Measurements from ENCODE around the gene AQP6.

Gene AQP6

GRCh38 chr12:50006280-50006679 lies 33.5 kb downstream of the AQP6 start:
- DNase-seq = no peak

- DNase-seq = no peak
Measured at GRCh38 chr12:50006754-50007442, 34.2 kb downstream of the AQP6 start.

DNA sequence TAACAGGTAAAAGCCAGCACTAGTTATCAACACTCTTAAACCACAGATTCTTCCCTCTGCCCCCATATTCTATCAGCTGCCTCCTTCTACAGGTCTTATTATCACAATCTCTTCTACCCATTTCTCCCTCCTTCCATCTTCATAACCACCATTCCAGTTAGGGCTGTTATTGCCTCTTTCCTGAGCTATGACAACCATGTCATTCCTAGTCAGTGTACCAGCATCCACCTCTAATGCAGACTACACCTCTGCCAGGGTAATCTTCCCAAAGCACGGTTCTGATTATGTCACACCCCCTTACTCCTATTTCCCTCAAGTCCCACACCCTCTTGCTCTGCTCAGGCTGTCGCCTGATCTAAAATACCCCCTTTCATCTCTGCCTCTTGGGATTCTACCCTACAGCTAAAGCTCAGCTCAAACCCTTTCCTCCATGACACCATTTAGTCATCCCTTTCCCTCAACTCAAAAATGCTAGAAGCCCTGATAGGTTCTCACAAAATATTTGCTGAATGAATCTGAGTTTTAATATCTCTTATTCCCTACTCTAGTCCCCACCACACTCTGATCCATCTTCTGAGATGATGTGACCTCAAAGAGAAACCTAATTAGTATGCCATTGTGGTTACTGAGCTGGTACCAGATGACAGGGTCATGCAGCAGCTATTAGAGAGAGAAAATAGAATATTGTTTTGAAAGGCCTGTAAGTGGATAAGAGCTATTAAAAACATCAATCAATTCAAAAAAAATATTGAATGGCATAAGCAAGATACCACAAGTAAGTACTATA lies 40.8 kb downstream of the AQP6 start:
- no peak for DNase-seq

DNA sequence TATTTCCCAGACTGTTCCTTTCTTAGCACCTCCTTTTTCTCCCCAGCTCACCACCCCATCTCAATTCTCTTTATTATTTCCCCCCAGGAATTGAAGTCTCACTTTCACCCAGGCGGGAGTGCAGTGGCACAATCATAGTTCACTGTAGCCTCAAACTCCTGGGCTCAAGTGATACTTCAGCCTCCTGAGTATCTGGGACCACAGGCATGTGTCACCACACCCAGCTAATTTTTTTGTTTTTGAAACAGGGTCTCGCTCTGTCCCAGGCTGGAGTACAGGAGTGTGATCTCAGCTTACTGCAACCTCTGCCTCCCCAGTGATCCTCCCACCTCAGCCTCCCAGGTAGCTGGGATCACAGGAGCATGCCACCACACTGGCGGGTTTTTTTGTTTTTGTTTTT lies 41.6 kb downstream of the AQP6 start:
- DNase-seq = no peak

- no peak for DNase-seq
Measured at GRCh38 chr12:50016501-50017475, 44.0 kb downstream of the AQP6 start.

- no peak for DNase-seq
Measured at GRCh38 chr12:50017641-50018040, 44.9 kb downstream of the AQP6 start.

GRCh38 chr12:50018154-50018553 lies 45.4 kb downstream of the AQP6 start:
- DNase-seq = no peak

DNA sequence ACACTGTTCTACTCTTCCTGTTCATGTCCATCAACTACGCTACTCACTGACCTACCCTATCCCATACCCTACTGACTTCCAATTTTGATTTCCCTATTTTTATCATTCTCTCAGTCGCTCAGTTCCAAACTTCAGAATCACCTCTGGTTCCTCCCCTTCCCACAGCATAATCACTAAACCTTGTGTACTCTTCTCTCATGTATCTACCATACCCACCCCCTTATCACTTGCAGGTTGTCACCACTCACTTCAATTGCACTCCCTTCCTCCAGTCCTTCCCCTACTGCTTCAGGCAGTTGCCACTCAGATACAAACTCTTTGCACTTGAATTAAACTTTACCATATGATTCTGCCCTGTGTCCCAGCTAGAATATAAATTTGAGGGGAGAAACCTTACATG lies 46.2 kb downstream of the AQP6 start:
- DNase-seq = no peak

GRCh38 chr12:50019524-50019923 lies 46.8 kb downstream of the AQP6 start:
- DNase-seq = no peak

GRCh38 chr12:50021031-50021430 lies 48.3 kb downstream of the AQP6 start:
- no peak for DNase-seq

DNA sequence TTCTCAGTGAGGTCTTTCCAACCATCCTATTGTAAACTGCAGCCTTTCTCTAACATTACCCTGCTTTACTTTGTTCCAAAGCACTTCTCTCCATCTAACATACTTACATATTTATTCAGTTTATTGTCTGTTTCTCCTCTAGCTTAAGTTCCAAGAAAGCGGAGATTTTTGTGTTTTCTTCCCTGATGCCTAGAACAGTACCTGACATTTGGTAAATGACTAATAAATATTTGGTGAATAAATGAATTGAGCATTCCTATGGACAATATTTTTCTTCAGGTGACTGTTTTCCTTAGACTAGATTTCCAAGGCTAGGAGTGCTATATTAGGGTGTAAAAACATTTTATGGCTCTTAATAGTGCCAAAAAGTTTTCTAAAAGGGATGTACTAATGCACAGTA lies 50.2 kb downstream of the AQP6 start:
- DNase-seq = no peak

DNA sequence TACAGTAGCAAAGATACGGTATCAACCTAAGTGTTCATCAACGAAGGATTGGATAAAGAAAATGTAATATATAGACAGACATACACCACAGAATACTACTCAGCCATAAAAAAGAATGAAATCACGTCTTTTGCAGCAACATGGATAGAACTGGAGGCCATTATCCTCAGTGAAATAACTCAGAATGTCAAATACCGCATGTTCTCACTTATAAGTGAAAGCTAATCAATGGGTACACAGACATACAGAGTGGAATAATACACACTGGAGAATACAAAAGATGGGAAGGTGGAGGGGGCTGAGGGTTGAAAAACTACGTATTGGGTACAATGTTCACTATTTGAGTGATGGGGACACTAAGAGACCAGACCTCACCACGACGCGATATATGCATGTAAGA lies 51.5 kb downstream of the AQP6 start:
- no peak for DNase-seq

GRCh38 chr12:50024805-50025186 lies 52.0 kb downstream of the AQP6 start:
- DNase-seq = no peak

GRCh38 chr12:50025187-50026059 lies 52.7 kb downstream of the AQP6 start, which contains the start of gene RACGAP1:
Gene RACGAP1, minus strand, starts transcription at chr12:50025494. Its CDS starts 8,779 bp downstream, at chr12:50016715.
- peak; percentile 97 for DNase-seq

GRCh38 chr12:50026691-50027090 lies 53.9 kb downstream of the AQP6 start:
- DNase-seq = no peak
